Measurements from ENCODE around the gene GPR176. TPM values are rescaled to one million over a fixed set of nuclear protein-coding genes. Genes with fewer than 3 reads are reported as not detected.

Gene GPR176
- total RNA-seq, 1 donor from 2014 or later: 35.4 TPM

DNA sequence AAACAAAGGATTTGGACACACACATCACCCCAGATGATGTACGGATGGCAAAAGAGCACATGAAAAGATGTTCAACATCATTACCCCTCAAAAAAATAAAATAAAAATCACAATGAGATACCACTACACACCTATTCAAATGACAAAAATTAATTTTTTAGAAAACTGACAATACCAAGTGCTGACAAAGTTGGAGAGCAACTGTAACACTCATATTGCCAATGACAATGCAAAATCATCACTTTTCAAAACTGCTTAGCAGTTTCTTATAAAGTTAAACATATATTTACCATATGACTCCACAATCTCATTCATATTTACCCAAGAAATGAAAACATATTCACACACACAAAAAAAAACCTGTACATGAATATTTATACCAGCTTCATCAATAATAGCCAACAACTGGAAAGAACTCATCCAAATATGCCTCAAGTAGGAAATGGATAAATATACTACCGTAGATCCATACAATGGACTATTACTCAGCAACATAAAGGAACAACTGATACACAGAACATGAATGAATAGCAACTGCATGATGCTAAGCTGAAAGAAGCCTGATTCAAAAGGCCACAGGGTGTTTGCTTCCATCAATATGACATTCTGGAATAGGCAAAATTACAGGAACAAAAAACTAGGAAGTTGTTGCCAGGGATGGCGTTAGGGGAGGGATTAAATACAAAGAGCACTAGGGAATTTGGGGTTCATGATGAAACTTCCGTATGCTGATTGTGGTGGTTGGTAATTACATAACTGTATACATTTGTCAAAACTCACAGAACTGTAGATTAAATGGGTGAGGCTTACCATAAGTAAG, 138.7 kb downstream of the GPR176 start:
- no peak overlapping the region for H3K4me3 ChIP-seq (ENCODE audit: insufficient read depth, low read depth, low read length)
- H3K79me2 ChIP-seq (ENCODE audit: insufficient read depth, low read length): peaks cover 22% of the 10 kb centered on the region
- H3K4me2 ChIP-seq (ENCODE audit: low read length): no peak overlapping the region
- FAIRE-seq: no peak
- peaks cover 26% of the 10 kb centered on the region for H3K4me1 ChIP-seq (ENCODE audit: insufficient read depth, low read length)
- peaks cover 12% of the 10 kb centered on the region for H4K20me1 ChIP-seq (ENCODE audit: insufficient read depth, low read length)
- no peak overlapping the region for H3K9ac ChIP-seq (ENCODE audit: low read length)
- TF ChIP-seq, protein P1, sequence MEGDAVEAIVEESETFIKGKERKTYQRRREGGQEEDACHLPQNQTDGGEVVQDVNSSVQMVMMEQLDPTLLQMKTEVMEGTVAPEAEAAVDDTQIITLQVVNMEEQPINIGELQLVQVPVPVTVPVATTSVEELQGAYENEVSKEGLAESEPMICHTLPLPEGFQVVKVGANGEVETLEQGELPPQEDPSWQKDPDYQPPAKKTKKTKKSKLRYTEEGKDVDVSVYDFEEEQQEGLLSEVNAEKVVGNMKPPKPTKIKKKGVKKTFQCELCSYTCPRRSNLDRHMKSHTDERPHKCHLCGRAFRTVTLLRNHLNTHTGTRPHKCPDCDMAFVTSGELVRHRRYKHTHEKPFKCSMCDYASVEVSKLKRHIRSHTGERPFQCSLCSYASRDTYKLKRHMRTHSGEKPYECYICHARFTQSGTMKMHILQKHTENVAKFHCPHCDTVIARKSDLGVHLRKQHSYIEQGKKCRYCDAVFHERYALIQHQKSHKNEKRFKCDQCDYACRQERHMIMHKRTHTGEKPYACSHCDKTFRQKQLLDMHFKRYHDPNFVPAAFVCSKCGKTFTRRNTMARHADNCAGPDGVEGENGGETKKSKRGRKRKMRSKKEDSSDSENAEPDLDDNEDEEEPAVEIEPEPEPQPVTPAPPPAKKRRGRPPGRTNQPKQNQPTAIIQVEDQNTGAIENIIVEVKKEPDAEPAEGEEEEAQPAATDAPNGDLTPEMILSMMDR (IDR thresholded peaks at IDR 0.05; ENCODE audit: insufficient read depth, low read depth, low read length): no peak
- TF ChIP-seq EZH2 (IDR thresholded peaks at IDR 0.05; ENCODE audit: insufficient read depth, low read length): no peak
- H3K4me3 Mint-ChIP-seq (ENCODE audit: unreplicated experiment): peak overlapping the region; percentile 41
- H3K27me3 ChIP-seq (ENCODE audit: insufficient read depth, low read length): no peaks in the 10 kb centered on the region
- no peaks in the 10 kb centered on the region for H3K9me3 ChIP-seq (ENCODE audit: insufficient read depth, low read depth, low read length)
- H2AFZ ChIP-seq (ENCODE audit: low read depth, low read length): no peak overlapping the region
- H3K4me1 Mint-ChIP-seq (ENCODE audit: low read depth, unreplicated experiment): peaks cover 24% of the 10 kb centered on the region
- H3K27ac ChIP-seq (ENCODE audit: low read depth, low read length): no peak overlapping the region
- no peak overlapping the region for H3K27ac Mint-ChIP-seq (ENCODE audit: unreplicated experiment)
- no peaks in the 10 kb centered on the region for H3K9me3 Mint-ChIP-seq (ENCODE audit: unreplicated experiment)
- H3K27me3 Mint-ChIP-seq (ENCODE audit: low read depth, unreplicated experiment): no peaks in the 10 kb centered on the region
- no peak for DNase-seq (ENCODE audit: low read depth)
- no peaks in the 10 kb centered on the region for H3K36me3 Mint-ChIP-seq (ENCODE audit: low read depth, unreplicated experiment)
- H3K36me3 ChIP-seq (ENCODE audit: insufficient read depth, low read length): no peaks in the 10 kb centered on the region

DNA sequence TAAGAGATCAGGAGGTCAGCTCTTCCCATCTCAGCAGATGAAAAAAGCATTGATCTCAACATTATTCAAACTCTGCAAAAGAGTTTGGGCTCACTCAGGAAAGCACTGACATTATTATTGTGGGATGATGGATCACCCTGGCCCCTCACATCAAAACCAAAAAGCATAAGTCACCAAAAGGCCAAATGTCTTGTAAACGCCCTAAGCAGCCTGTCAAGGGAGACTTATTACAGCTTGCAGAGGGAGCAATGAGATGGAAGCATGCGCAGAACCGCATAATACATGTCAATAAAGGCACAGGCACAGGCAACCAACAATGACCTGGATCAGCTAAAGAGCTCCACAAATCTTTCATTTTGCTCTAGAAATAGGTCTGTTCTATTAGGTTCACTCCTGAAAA, 142.0 kb downstream of the GPR176 start:
- Histone ChIP-seq H3K36me3 (ENCODE audit: insufficient read depth, low read length) (no peaks in the 10 kb centered on the region), H3K27ac (ENCODE audit: low read depth, low read length) (no peak overlapping the region), H3K79me2 (ENCODE audit: insufficient read depth, low read length) (peaks cover 2% of the 10 kb centered on the region), H3K9ac (ENCODE audit: low read length) (no peak overlapping the region), H4K20me1 (ENCODE audit: insufficient read depth, low read length) (no peaks in the 10 kb centered on the region), H3K4me3 (ENCODE audit: insufficient read depth, low read depth, low read length) (no peak overlapping the region), H3K27me3 (ENCODE audit: insufficient read depth, low read length) (no peaks in the 10 kb centered on the region), H3K9me3 (ENCODE audit: insufficient read depth, low read depth, low read length) (no peaks in the 10 kb centered on the region), H3K4me2 (ENCODE audit: low read length) (peak overlapping the region; percentile 2), H3K4me1 (ENCODE audit: insufficient read depth, low read length) (no peaks in the 10 kb centered on the region), H2AFZ (ENCODE audit: low read depth, low read length) (no peak overlapping the region)
- Mint-ChIP-seq H3K27ac (ENCODE audit: unreplicated experiment) (no peak overlapping the region), H3K36me3 (ENCODE audit: low read depth, unreplicated experiment) (no peaks in the 10 kb centered on the region), H3K4me1 (ENCODE audit: low read depth, unreplicated experiment) (peaks cover 5% of the 10 kb centered on the region), H3K9me3 (ENCODE audit: unreplicated experiment) (no peaks in the 10 kb centered on the region), H3K4me3 (ENCODE audit: unreplicated experiment) (no peak overlapping the region), H3K27me3 (ENCODE audit: low read depth, unreplicated experiment) (no peaks in the 10 kb centered on the region)
- TF ChIP-seq, protein P1 (IDR thresholded peaks at IDR 0.05; ENCODE audit: insufficient read depth, low read depth, low read length): no peak
- TF ChIP-seq EZH2 (IDR thresholded peaks at IDR 0.05; ENCODE audit: insufficient read depth, low read length): no peak
- DNase-seq (ENCODE audit: low read depth) (no peak), FAIRE-seq (no peak)

- TF ChIP-seq, protein P1 (IDR thresholded peaks at IDR 0.05; ENCODE audit: insufficient read depth, low read depth, low read length): no peak
- no peak for TF ChIP-seq EZH2 (IDR thresholded peaks at IDR 0.05; ENCODE audit: insufficient read depth, low read length)
- H2AFZ ChIP-seq (ENCODE audit: low read depth, low read length): no peak overlapping the region
- H3K36me3 Mint-ChIP-seq (ENCODE audit: low read depth, unreplicated experiment): no peaks in the 10 kb centered on the region
- H3K9me3 Mint-ChIP-seq (ENCODE audit: unreplicated experiment): no peaks in the 10 kb centered on the region
- no peaks in the 10 kb centered on the region for H3K36me3 ChIP-seq (ENCODE audit: insufficient read depth, low read length)
- H3K27ac Mint-ChIP-seq (ENCODE audit: unreplicated experiment): no peak overlapping the region
- no peak overlapping the region for H3K4me3 ChIP-seq (ENCODE audit: insufficient read depth, low read depth, low read length)
- H3K27ac ChIP-seq (ENCODE audit: low read depth, low read length): no peak overlapping the region
- no peaks in the 10 kb centered on the region for H3K9me3 ChIP-seq (ENCODE audit: insufficient read depth, low read depth, low read length)
- FAIRE-seq (no peak), DNase-seq (ENCODE audit: low read depth) (peak; percentile 31)
- no peaks in the 10 kb centered on the region for H3K79me2 ChIP-seq (ENCODE audit: insufficient read depth, low read length)
- peak overlapping the region; percentile 2 for H3K4me2 ChIP-seq (ENCODE audit: low read length)
- peaks cover 5% of the 10 kb centered on the region for H3K4me1 Mint-ChIP-seq (ENCODE audit: low read depth, unreplicated experiment)
- no peaks in the 10 kb centered on the region for H3K27me3 Mint-ChIP-seq (ENCODE audit: low read depth, unreplicated experiment)
- no peak overlapping the region for H3K4me3 Mint-ChIP-seq (ENCODE audit: unreplicated experiment)
- H3K4me1 ChIP-seq (ENCODE audit: insufficient read depth, low read length): no peaks in the 10 kb centered on the region
- H3K27me3 ChIP-seq (ENCODE audit: insufficient read depth, low read length): no peaks in the 10 kb centered on the region
- H4K20me1 ChIP-seq (ENCODE audit: insufficient read depth, low read length): no peaks in the 10 kb centered on the region
- no peak overlapping the region for H3K9ac ChIP-seq (ENCODE audit: low read length)
These were observed 142.6 kb downstream of the GPR176 start for GRCh38 chr15:39777496-39777895.

Measured in astrocyte (in vitro differentiated cells and primary cell).